CD4-positive, CD25-positive, alpha-beta regulatory T cell (primary cell): ENCODE measurements around the gene ARHGAP36. TPM values are rescaled to one million over a fixed set of nuclear protein-coding genes. Genes with fewer than 3 reads are reported as not detected.

ENCODE experiments used
- ATAC-seq, 2 donors: fragments of 150-1000 bp; cut with Tn5 transposase; one replicate each; pipeline ENCODE4 v1.10.0; 2021; ENCODE audit warnings: low read depth in 2 of 2, moderate number of reproducible peaks in 2 of 2, moderate library complexity in 1 of 2
- DNase-seq, 3 donors: peaks; one replicate each; pipeline versions ENCODE4 v3.0.0 to v3.0.0-alpha.2; 2012 to 2022; ENCODE audit warnings: mixed read lengths in 1 of 3
- H3K27ac ChIP-seq: one replicate; pipeline ENCODE4 v1.7.0; 2013; ENCODE audit warnings: mild to moderate bottlenecking, low read length; ENCODE audit not compliant: insufficient read depth, poor library complexity, severe bottlenecking
- H3K27me3 ChIP-seq: one replicate; pipeline ENCODE4 v1.7.0; 2013; ENCODE audit warnings: low read length; ENCODE audit not compliant: control insufficient read depth, insufficient read depth
- H3K36me3 ChIP-seq: one replicate; pipeline ENCODE4 v1.7.0; 2013; ENCODE audit warnings: mild to moderate bottlenecking, low read length, moderate library complexity; ENCODE audit not compliant: control insufficient read depth, insufficient read depth
- H3K4me1 ChIP-seq: 2 replicates; pipeline ENCODE4 v1.7.0; 2013; ENCODE audit warnings: mild to moderate bottlenecking, low read length; ENCODE audit not compliant: insufficient read depth, control insufficient read depth, poor library complexity, severe bottlenecking
- H3K4me3 ChIP-seq: one replicate; pipeline ENCODE4 v1.7.0; 2013; ENCODE audit warnings: low read depth, mild to moderate bottlenecking, low read length, moderate library complexity
- H3K9me3 ChIP-seq, 2 experiments: 1 replicate in 1 of 2; 2 replicates in 1 of 2; pipeline ENCODE4 v1.7.0; 2013; ENCODE audit warnings: low read length in 2 of 2, mild to moderate bottlenecking in 1 of 2, moderate library complexity in 1 of 2; ENCODE audit not compliant: control insufficient read depth in 2 of 2
- H3K27ac Mint-ChIP-seq, 3 donors: one replicate each; pipeline ENCODE4 v1.8.0; 2020 to 2022; ENCODE audit warnings: mild to moderate bottlenecking in 3 of 3, mixed read lengths in 3 of 3, moderate library complexity in 2 of 3
- H3K27me3 Mint-ChIP-seq: one replicate; pipeline ENCODE4 v1.8.0; 2022; ENCODE audit warnings: mild to moderate bottlenecking, mixed read lengths
- H3K36me3 Mint-ChIP-seq: one replicate; pipeline ENCODE4 v1.8.0; 2020; ENCODE audit warnings: mixed read lengths
- H3K4me1 Mint-ChIP-seq, 4 donors: one replicate each; pipeline ENCODE4 v1.8.0; 2020 to 2022; ENCODE audit warnings: mixed read lengths in 4 of 4, mild to moderate bottlenecking in 1 of 4
- H3K4me3 Mint-ChIP-seq, 4 donors: one replicate each; pipeline ENCODE4 v1.8.0; 2020 to 2022; ENCODE audit warnings: mild to moderate bottlenecking in 4 of 4, mixed read lengths in 4 of 4, moderate library complexity in 3 of 4
- H3K9me3 Mint-ChIP-seq, 7 donors: one replicate each; pipeline ENCODE4 v1.8.0; 2020 to 2022; ENCODE audit warnings: mixed read lengths in 7 of 7, mild to moderate bottlenecking in 3 of 7, moderate library complexity in 2 of 7
- polyA plus RNA-seq, 4 donors: library from polyadenylated mRNA; unstranded; fragments of 300-500 nt; fragmentation: Illumina TruSeq; gene quantifications; one replicate each; pipeline ENCODE4 v1.2.3, GENCODE V29; 2021
- total RNA-seq: library from RNA; stranded (reverse); gene quantifications from one replicate; pipeline ENCODE4 v1.2.3, GENCODE V29; 2022

ARHGAP36 gene
- total and polyA plus RNA-seq, 5 donors from 2014 or later = not detected

- no peak overlapping the region for H3K4me3 Mint-ChIP-seq
- no peak for ATAC-seq
Measured at GRCh38 chrX:131061306-131061705, 3.2 kb downstream of the ARHGAP36 start.

DNA sequence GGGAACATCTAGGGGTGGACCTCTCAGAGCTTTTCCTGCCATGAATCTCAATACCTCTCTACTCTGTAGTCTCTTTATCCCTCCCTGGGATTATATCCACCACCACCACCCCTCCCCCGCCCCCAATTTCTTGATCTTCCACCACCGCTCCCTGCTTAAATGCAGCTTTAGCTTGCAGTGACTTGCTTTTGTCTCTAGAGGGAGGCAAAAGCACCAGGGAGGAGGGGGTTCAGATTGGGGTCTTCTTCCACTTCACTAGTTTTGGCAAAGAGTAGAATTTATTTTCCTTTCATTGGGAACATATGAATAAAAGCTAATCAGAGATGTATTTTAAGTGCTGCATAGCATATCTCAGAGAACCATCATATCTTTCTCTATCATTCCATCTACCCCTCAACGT is 5.5 kb downstream of the ARHGAP36 start:
- no peaks in the 10 kb centered on the region for H3K4me1 ChIP-seq
- no peaks in the 10 kb centered on the region for H3K27me3 ChIP-seq
- Mint-ChIP-seq H3K27ac (no peak overlapping the region), H3K9me3 (peaks cover 0 to 5% (median 0%) of the 10 kb centered on the region in 7 donors), H3K4me1 (no peaks in the 10 kb centered on the region), H3K27me3 (peaks cover 5% of the 10 kb centered on the region), H3K4me3 (no peak overlapping the region), H3K36me3 (no peaks in the 10 kb centered on the region)
- H3K36me3 ChIP-seq = no peaks in the 10 kb centered on the region
- no peak for DNase-seq
- ATAC-seq = no peak
- no peak overlapping the region for H3K27ac ChIP-seq
- no peaks in the 10 kb centered on the region for H3K9me3 ChIP-seq
- H3K4me3 ChIP-seq = no peak overlapping the region

More at GRCh38 chrX:131061306-131061705, 3.2 kb downstream of the ARHGAP36 start:
- Histone ChIP-seq H3K27ac (no peak overlapping the region), H3K4me1 (no peaks in the 10 kb centered on the region), H3K36me3 (no peaks in the 10 kb centered on the region), H3K4me3 (no peak overlapping the region), H3K9me3 (no peaks in the 10 kb centered on the region), H3K27me3 (no peaks in the 10 kb centered on the region)
- H3K4me1 Mint-ChIP-seq = no peaks in the 10 kb centered on the region
- H3K9me3 Mint-ChIP-seq = peaks cover 0 to 3% (median 0%) of the 10 kb centered on the region in 7 donors
- H3K27ac Mint-ChIP-seq = no peak overlapping the region
- H3K36me3 Mint-ChIP-seq = no peaks in the 10 kb centered on the region
- no peak for DNase-seq
- H3K27me3 Mint-ChIP-seq = peaks cover 14% of the 10 kb centered on the region

DNA sequence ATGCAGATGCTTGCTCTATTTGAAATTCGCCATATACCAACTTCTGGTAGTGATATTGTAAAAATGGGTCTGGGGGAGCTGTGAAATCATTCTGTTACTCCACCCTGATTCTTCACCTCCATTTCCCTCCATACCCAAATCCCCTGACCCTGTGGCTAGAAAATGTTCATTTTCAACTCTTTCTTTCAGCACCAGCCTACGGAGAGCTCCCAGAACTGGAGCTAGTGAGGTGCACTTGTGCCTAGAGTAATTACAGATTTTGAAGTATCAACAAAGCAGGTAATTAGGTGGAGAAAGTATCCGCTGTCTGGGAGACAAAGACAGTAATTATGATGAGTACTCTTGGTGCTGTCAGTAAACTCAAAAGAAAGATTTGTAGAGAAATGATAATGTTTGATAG is 8.1 kb downstream of the ARHGAP36 start:
- H3K4me1 Mint-ChIP-seq = no peaks in the 10 kb centered on the region
- Histone ChIP-seq H3K27me3 (no peaks in the 10 kb centered on the region), H3K4me3 (no peak overlapping the region), H3K36me3 (no peaks in the 10 kb centered on the region), H3K4me1 (no peaks in the 10 kb centered on the region), H3K27ac (no peak overlapping the region), H3K9me3 (no peaks in the 10 kb centered on the region)
- H3K36me3 Mint-ChIP-seq = no peaks in the 10 kb centered on the region
- no peak overlapping the region for H3K4me3 Mint-ChIP-seq
- DNase-seq = no peak
- peaks cover 0 to 5% (median 0%) of the 10 kb centered on the region in 7 donors for H3K9me3 Mint-ChIP-seq
- peaks cover 18% of the 10 kb centered on the region for H3K27me3 Mint-ChIP-seq
- ATAC-seq = no peak
- no peak overlapping the region for H3K27ac Mint-ChIP-seq

GRCh38 chrX:131067216-131067615 is 9.1 kb downstream of the ARHGAP36 start:
- Mint-ChIP-seq H3K4me3 (no peak overlapping the region), H3K27ac (no peak overlapping the region), H3K36me3 (no peaks in the 10 kb centered on the region), H3K9me3 (peaks cover 0 to 6% (median 0%) of the 10 kb centered on the region in 7 donors), H3K4me1 (no peaks in the 10 kb centered on the region), H3K27me3 (peaks cover 23% of the 10 kb centered on the region)
- H3K36me3 ChIP-seq = no peaks in the 10 kb centered on the region
- ATAC-seq = no peak
- no peaks in the 10 kb centered on the region for H3K27me3 ChIP-seq
- DNase-seq = no peak
- H3K4me3 ChIP-seq = no peak overlapping the region
- H3K4me1 ChIP-seq = no peaks in the 10 kb centered on the region
- no peaks in the 10 kb centered on the region for H3K9me3 ChIP-seq
- H3K27ac ChIP-seq = no peak overlapping the region

DNA sequence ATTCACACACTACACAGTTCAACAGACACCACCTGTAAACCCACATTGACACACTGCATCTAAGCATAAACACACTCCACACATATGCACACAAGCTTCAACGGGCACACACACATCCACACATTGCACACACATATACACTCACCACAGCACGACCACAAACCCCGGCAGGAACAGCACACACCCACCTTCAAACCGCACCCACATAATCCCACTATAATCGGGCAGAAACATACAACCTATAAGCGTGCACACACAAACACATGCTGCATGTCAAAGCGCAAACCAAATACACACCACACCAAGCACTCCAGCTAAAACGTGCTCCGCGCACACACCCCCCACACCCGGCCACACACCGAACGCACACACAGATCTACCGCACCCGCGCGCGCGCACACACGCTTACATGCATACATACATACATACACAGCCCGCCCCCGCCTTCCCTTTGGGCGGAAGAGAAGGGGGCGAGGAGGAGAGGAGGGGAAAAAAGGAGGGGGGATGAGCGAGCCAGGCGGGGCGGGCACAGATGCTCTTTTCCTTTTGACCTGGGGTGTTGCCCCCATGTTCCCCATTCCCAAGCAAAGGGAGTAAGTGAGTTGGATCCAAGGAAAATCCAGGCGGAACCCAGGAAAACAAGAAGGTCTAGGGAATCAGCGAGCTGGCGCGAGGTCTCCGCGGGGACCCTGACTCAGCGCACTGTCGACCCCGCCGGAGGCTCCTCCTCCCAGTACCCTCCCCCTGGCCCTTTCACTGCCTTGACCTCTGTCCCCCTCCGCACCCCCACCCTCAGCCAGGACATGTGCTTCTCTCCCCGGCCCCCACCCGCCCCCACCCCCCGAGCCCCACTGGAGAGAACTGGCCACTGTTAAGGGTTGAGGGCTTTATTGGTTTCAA is 9.9 kb downstream of the ARHGAP36 start:
- H3K27ac Mint-ChIP-seq = no peak overlapping the region
- peaks cover 28% of the 10 kb centered on the region for H3K27me3 Mint-ChIP-seq
- Histone ChIP-seq H3K27me3 (no peaks in the 10 kb centered on the region), H3K4me1 (no peaks in the 10 kb centered on the region), H3K36me3 (no peaks in the 10 kb centered on the region), H3K9me3 (no peaks in the 10 kb centered on the region), H3K27ac (no peak overlapping the region), H3K4me3 (no peak overlapping the region)
- no peaks in the 10 kb centered on the region for H3K36me3 Mint-ChIP-seq
- ATAC-seq = no peak
- peaks cover 0 to 6% (median 0%) of the 10 kb centered on the region in 7 donors for H3K9me3 Mint-ChIP-seq
- H3K4me3 Mint-ChIP-seq = no peak overlapping the region
- H3K4me1 Mint-ChIP-seq = no peaks in the 10 kb centered on the region
- no peak for DNase-seq

DNA sequence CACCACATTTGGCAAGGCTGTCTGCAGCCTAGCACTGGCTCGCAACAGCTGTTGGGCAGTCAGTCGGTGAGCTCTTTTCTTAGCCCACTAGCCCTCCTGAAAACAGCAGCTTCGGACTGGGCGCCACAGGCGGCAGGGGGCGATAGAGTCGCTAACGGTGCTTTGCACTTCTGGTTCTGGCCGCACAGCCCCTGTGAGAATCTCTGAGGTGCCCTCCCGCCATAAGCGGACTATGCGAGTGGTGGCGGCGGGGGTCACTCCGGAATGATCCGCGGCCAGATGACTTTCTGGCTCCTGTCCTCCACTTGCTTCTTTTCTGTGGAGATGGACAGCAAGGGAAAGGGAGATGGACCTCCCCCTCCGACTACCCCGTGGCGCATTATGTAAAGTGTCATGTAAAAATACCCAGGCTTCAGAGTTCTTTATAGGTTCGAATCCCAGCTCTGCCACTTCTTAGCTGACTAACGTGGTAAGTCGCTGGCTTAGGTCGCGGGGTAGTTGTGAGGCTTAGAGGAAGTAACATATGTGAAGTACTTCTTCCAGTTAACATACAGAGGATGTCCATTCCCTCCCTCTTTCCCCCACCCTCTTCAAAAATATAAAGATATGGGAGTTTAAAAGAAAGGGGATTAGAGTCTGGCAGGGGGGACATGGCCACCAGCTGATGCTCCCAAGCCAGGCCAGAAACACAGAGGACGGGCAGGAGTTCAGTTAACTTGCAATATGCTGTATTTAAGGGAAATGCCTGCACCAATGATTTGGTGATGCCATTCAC is 11.0 kb downstream of the ARHGAP36 start:
- Histone ChIP-seq H3K9me3 (no peaks in the 10 kb centered on the region), H3K36me3 (no peaks in the 10 kb centered on the region), H3K27ac (no peak overlapping the region), H3K4me3 (no peak overlapping the region), H3K4me1 (no peaks in the 10 kb centered on the region), H3K27me3 (no peaks in the 10 kb centered on the region)
- H3K4me3 Mint-ChIP-seq = no peak overlapping the region
- no peaks in the 10 kb centered on the region for H3K36me3 Mint-ChIP-seq
- peaks cover 22% of the 10 kb centered on the region for H3K27me3 Mint-ChIP-seq
- H3K9me3 Mint-ChIP-seq = peaks cover 0 to 6% (median 0%) of the 10 kb centered on the region in 7 donors
- no peak overlapping the region for H3K27ac Mint-ChIP-seq
- ATAC-seq = no peak
- peak in 1 of 3 donors; percentile 6 for DNase-seq
- no peaks in the 10 kb centered on the region for H3K4me1 Mint-ChIP-seq

GRCh38 chrX:131072871-131073571 is 14.9 kb downstream of the ARHGAP36 start:
- H3K27ac ChIP-seq = no peak overlapping the region
- ATAC-seq = no peak
- H3K4me3 ChIP-seq = no peak overlapping the region
- no peak for DNase-seq
- no peaks in the 10 kb centered on the region for H3K4me1 ChIP-seq
- H3K36me3 ChIP-seq = no peaks in the 10 kb centered on the region
- no peaks in the 10 kb centered on the region for H3K4me1 Mint-ChIP-seq
- H3K9me3 ChIP-seq = no peaks in the 10 kb centered on the region
- peaks cover 22% of the 10 kb centered on the region for H3K27me3 Mint-ChIP-seq
- H3K27me3 ChIP-seq = no peaks in the 10 kb centered on the region
- H3K9me3 Mint-ChIP-seq = peaks cover 0 to 1% (median 0%) of the 10 kb centered on the region in 7 donors
- no peaks in the 10 kb centered on the region for H3K36me3 Mint-ChIP-seq
- H3K4me3 Mint-ChIP-seq = no peak overlapping the region
- no peak overlapping the region for H3K27ac Mint-ChIP-seq
